Activated CD8-positive, alpha-beta T cell treated with anti-CD3 and anti-CD28 coated beads for 36 hours (primary cell): ENCODE data around the gene PAK1. TPM values are rescaled to one million over a fixed set of nuclear protein-coding genes. Genes with fewer than 3 reads are reported as not detected.

Source experiments
- ATAC-seq: fragments of 200-7000 bp; cut with Tn5 transposase; one replicate; pipeline ENCODE4 v1.10.0; 2021; ENCODE audit warnings: mild to moderate bottlenecking, moderate library complexity
- CTCF ChIA-PET: fragments of 350-600 bp; sonication (Branson Sonifier 250); formaldehyde crosslinking; loops from one replicate; lab custom pipeline; 2021; ENCODE audit warnings: antibody characterized with exemption; lab: Charles Lee
- POLR2A ChIA-PET: fragments of 350-600 bp; sonication (Branson Sonifier 250); formaldehyde crosslinking; loops from one replicate; lab custom pipeline; 2021; ENCODE audit warnings: antibody characterized with exemption; lab: Charles Lee
- DNase-seq: peaks from one replicate; pipeline ENCODE4 v3.0.0-alpha.2; 2020
- H3K27ac Mint-ChIP-seq: one replicate; pipeline ENCODE4 v1.8.0; 2021; ENCODE audit warnings: mild to moderate bottlenecking, mixed read lengths
- H3K27me3 Mint-ChIP-seq: one replicate; pipeline ENCODE4 v1.8.0; 2021; ENCODE audit warnings: mixed read lengths
- H3K36me3 Mint-ChIP-seq: one replicate; pipeline ENCODE4 v1.8.0; 2021; ENCODE audit warnings: low read depth, mixed read lengths
- H3K4me1 Mint-ChIP-seq: one replicate; pipeline ENCODE4 v1.8.0; 2021; ENCODE audit warnings: low read depth, mixed read lengths
- H3K4me3 Mint-ChIP-seq: one replicate; pipeline ENCODE4 v1.8.0; 2021; ENCODE audit warnings: mild to moderate bottlenecking, moderate library complexity, mixed read lengths
- H3K9me3 Mint-ChIP-seq: one replicate; pipeline ENCODE4 v1.8.0; 2021; ENCODE audit warnings: mixed read lengths
- CTCF ChIP-seq: fragments of 200-600 bp; IDR thresholded peaks from one replicate; pipeline ENCODE4 v1.8.0; 2022; ENCODE audit warnings: antibody characterized with exemption, mild to moderate bottlenecking
- intact Hi-C: fragments of 100-400 bp; cut with micrococcal nuclease; formaldehyde crosslinking; loops from one replicate; pipeline ENCODE4 v1.10.0; 2022
- total RNA-seq, 2 experiments: library from RNA; stranded (reverse); gene quantifications; one replicate each; pipeline ENCODE4 v1.2.3, GENCODE V29; 2021

PAK1 gene
- total RNA-seq, 2 experiments from 2014 or later, result 43.8 to 49.9 TPM

GRCh38 chr11:77351281-77351886 lies 122.5 kb downstream of the PAK1 start:
- no peak overlapping the region for H3K4me3 Mint-ChIP-seq
- TF ChIP-seq CTCF, result no peak
- H3K4me1 Mint-ChIP-seq, result no peaks in the 10 kb centered on the region
- POLR2A ChIA-PET, result no interaction called here
- H3K27ac Mint-ChIP-seq, result no peak overlapping the region
- H3K27me3 Mint-ChIP-seq, result no peaks in the 10 kb centered on the region
- ATAC-seq, result no peak
- peaks cover 8% of the 10 kb centered on the region for H3K36me3 Mint-ChIP-seq
- H3K9me3 Mint-ChIP-seq, result no peaks in the 10 kb centered on the region
- DNase-seq, result no peak
- CTCF ChIA-PET, result interaction anchor here (1.0 kb wide), 1 partner anchor 197 kb away, joined by 3 read pairs; no protein-coding TSS in a partner anchor
- intact Hi-C loops, result no loop called here

- no peak overlapping the region for H3K4me3 Mint-ChIP-seq
- peaks cover 10% of the 10 kb centered on the region for H3K36me3 Mint-ChIP-seq
- no peak for TF ChIP-seq CTCF
- POLR2A ChIA-PET, result no interaction called here
- intact Hi-C loops, result no loop called here
- ATAC-seq, result no peak
- no peak overlapping the region for H3K27ac Mint-ChIP-seq
- H3K27me3 Mint-ChIP-seq, result no peaks in the 10 kb centered on the region
- no peaks in the 10 kb centered on the region for H3K4me1 Mint-ChIP-seq
- no peak for DNase-seq
- CTCF ChIA-PET, result no interaction called here
- no peaks in the 10 kb centered on the region for H3K9me3 Mint-ChIP-seq
These were observed 125.9 kb downstream of the PAK1 start for GRCh38 chr11:77347948-77348347.

GRCh38 chr11:77346906-77347603 lies 126.8 kb downstream of the PAK1 start:
- ATAC-seq, result no peak
- POLR2A ChIA-PET, result interaction anchor here (0.7 kb wide), 1 partner anchor 473 kb away, joined by 3 read pairs; no protein-coding TSS in a partner anchor
- TF ChIP-seq CTCF, result no peak
- DNase-seq, result no peak
- no peaks in the 10 kb centered on the region for H3K4me1 Mint-ChIP-seq
- H3K27me3 Mint-ChIP-seq, result no peaks in the 10 kb centered on the region
- peaks cover 10% of the 10 kb centered on the region for H3K36me3 Mint-ChIP-seq
- intact Hi-C loops, result no loop called here
- H3K27ac Mint-ChIP-seq, result no peak overlapping the region
- CTCF ChIA-PET, result no interaction called here
- H3K9me3 Mint-ChIP-seq, result no peaks in the 10 kb centered on the region
- H3K4me3 Mint-ChIP-seq, result no peak overlapping the region

GRCh38 chr11:77345621-77346020 lies 128.3 kb downstream of the PAK1 start:
- Mint-ChIP-seq H3K36me3 (peaks cover 10% of the 10 kb centered on the region), H3K4me3 (no peak overlapping the region), H3K27me3 (no peaks in the 10 kb centered on the region), H3K27ac (no peak overlapping the region), H3K4me1 (no peaks in the 10 kb centered on the region), H3K9me3 (no peaks in the 10 kb centered on the region)
- TF ChIP-seq CTCF, result no peak
- intact Hi-C loops, result no loop called here
- POLR2A ChIA-PET, result no interaction called here
- ATAC-seq (no peak), DNase-seq (no peak)
- CTCF ChIA-PET, result interaction anchor here (1.3 kb wide), 1 partner anchor 134 kb away, joined by 3 read pairs; no protein-coding TSS in a partner anchor

GRCh38 chr11:77340501-77340900 lies 133.4 kb downstream of the PAK1 start:
- no peak overlapping the region for H3K27ac Mint-ChIP-seq
- intact Hi-C loops, result no loop called here
- DNase-seq (no peak), ATAC-seq (no peak)
- no peaks in the 10 kb centered on the region for H3K27me3 Mint-ChIP-seq
- POLR2A ChIA-PET, result interaction anchor here (0.6 kb wide), 1 partner anchor 276 kb away, joined by 3 read pairs; no protein-coding TSS in a partner anchor
- no peak overlapping the region for H3K4me3 Mint-ChIP-seq
- TF ChIP-seq CTCF, result no peak
- H3K9me3 Mint-ChIP-seq, result no peaks in the 10 kb centered on the region
- H3K36me3 Mint-ChIP-seq, result peaks cover 4% of the 10 kb centered on the region
- CTCF ChIA-PET, result no interaction called here
- no peaks in the 10 kb centered on the region for H3K4me1 Mint-ChIP-seq
